Trophoblast cell (in vitro differentiated cells and primary cell): ENCODE measurements around the gene ZNF57.
"Not testable (repeated sequence)": the region's sequence is repeated elsewhere in the genome, so short reads cannot be mapped to it uniquely, and the experiment has no call there.

Experiments
- DNase-seq, 2 donors: peaks; one replicate each; pipeline ENCODE4 v3.0.0-alpha.2; 2016
- H2AFZ ChIP-seq: 2 replicates; pipeline ENCODE4 v1.6.1; 2013; ENCODE audit warnings: low read length, moderate library complexity, mild to moderate bottlenecking; ENCODE audit not compliant: insufficient read depth, poor library complexity
- H2AK5ac ChIP-seq: 2 replicates; pipeline ENCODE4 v1.6.1; 2013; ENCODE audit warnings: mild to moderate bottlenecking, low read length
- H2BK120ac ChIP-seq: 2 replicates; pipeline ENCODE4 v1.6.1; 2013; ENCODE audit warnings: low read length, mild to moderate bottlenecking, moderate library complexity; ENCODE audit not compliant: insufficient read depth, poor library complexity
- H2BK12ac ChIP-seq: 2 replicates; pipeline ENCODE4 v1.6.1; 2013; ENCODE audit warnings: mild to moderate bottlenecking, low read length, moderate library complexity
- H2BK5ac ChIP-seq: 2 replicates; pipeline ENCODE4 v1.6.1; 2013; ENCODE audit warnings: low read length, low read depth, moderate library complexity, mild to moderate bottlenecking; ENCODE audit not compliant: poor library complexity
- H3K14ac ChIP-seq: 2 replicates; pipeline ENCODE4 v1.6.1; 2013; ENCODE audit warnings: mild to moderate bottlenecking, low read length
- H3K18ac ChIP-seq: 2 replicates; pipeline ENCODE4 v1.6.1; 2013; ENCODE audit warnings: mild to moderate bottlenecking, low read length
- H3K23ac ChIP-seq: 2 replicates; pipeline ENCODE4 v1.6.1; 2013; ENCODE audit warnings: low read length
- H3K27ac ChIP-seq: 2 replicates; pipeline ENCODE4 v1.5.1; 2013; ENCODE audit warnings: low read depth, mild to moderate bottlenecking, inconsistent platforms, low read length, moderate library complexity
- H3K27me3 ChIP-seq: 2 replicates; pipeline ENCODE4 v1.6.1; 2013; ENCODE audit warnings: inconsistent platforms, mild to moderate bottlenecking, low read length, moderate library complexity; ENCODE audit not compliant: insufficient read depth
- H3K36me3 ChIP-seq, 2 experiments: 1 replicate in 1 of 2; 2 replicates in 1 of 2; pipeline ENCODE4 v1.6.1; 2013; ENCODE audit warnings: low read length in 2 of 2, mild to moderate bottlenecking in 2 of 2, moderate library complexity in 1 of 2; ENCODE audit not compliant: insufficient read depth in 2 of 2, control insufficient read depth in 1 of 2
- H3K4ac ChIP-seq: 2 replicates; pipeline ENCODE4 v1.6.1; 2013; ENCODE audit warnings: low read depth, mild to moderate bottlenecking, low read length, moderate library complexity
- H3K4me1 ChIP-seq, 2 experiments: 1 replicate in 1 of 2; 2 replicates in 1 of 2; pipeline ENCODE4 v1.6.1; 2013; ENCODE audit warnings: low read length in 2 of 2, mild to moderate bottlenecking in 2 of 2, moderate library complexity in 1 of 2; ENCODE audit not compliant: insufficient read depth in 2 of 2, control insufficient read depth in 1 of 2
- H3K4me2 ChIP-seq: 2 replicates; pipeline ENCODE4 v1.6.1; 2013; ENCODE audit warnings: inconsistent platforms, mild to moderate bottlenecking, low read length, moderate library complexity
- H3K4me3 ChIP-seq: 2 replicates; pipeline ENCODE4 v1.5.1; 2013; ENCODE audit warnings: mild to moderate bottlenecking, low read depth, low read length, inconsistent platforms
- H3K79me1 ChIP-seq: one replicate; pipeline ENCODE4 v1.6.1; 2013; ENCODE audit warnings: low read length
- H3K79me2 ChIP-seq: 2 replicates; pipeline ENCODE4 v1.6.1; 2013; ENCODE audit warnings: low read length, mild to moderate bottlenecking; ENCODE audit not compliant: control insufficient read depth, insufficient read depth, poor library complexity
- H3K9ac ChIP-seq: 2 replicates; pipeline ENCODE4 v1.6.1; 2013; ENCODE audit warnings: mild to moderate bottlenecking, low read length
- H3K9me3 ChIP-seq: 2 replicates; pipeline ENCODE4 v1.6.1; 2013; ENCODE audit warnings: low read depth, mild to moderate bottlenecking, control low read depth, inconsistent platforms, low read length; ENCODE audit not compliant: insufficient read depth
- H4K12ac ChIP-seq: 2 replicates; pipeline ENCODE4 v1.6.1; 2013; ENCODE audit warnings: low read depth, mild to moderate bottlenecking, low read length, moderate library complexity
- H4K8ac ChIP-seq: 2 replicates; pipeline ENCODE4 v1.6.1; 2013; ENCODE audit warnings: low read depth, mild to moderate bottlenecking, low read length, moderate library complexity
- H4K91ac ChIP-seq: one replicate; pipeline ENCODE4 v1.6.1; 2013; ENCODE audit warnings: low read depth, mild to moderate bottlenecking, low read length, moderate library complexity
- WGBS: extraction: QIAGEN DNeasy Blood & Tissue Kit; methylation state at CpG from one replicate; pipeline ENCODE4 v1.1.7; 2013; ENCODE audit warnings: missing lambda C conversion rate; ENCODE audit not compliant: insufficient read length, insufficient coverage; ENCODE audit errors: extremely low coverage; 5-methylcytosine and 5-hydroxymethylcytosine counted together

The ZNF57 gene

DNA sequence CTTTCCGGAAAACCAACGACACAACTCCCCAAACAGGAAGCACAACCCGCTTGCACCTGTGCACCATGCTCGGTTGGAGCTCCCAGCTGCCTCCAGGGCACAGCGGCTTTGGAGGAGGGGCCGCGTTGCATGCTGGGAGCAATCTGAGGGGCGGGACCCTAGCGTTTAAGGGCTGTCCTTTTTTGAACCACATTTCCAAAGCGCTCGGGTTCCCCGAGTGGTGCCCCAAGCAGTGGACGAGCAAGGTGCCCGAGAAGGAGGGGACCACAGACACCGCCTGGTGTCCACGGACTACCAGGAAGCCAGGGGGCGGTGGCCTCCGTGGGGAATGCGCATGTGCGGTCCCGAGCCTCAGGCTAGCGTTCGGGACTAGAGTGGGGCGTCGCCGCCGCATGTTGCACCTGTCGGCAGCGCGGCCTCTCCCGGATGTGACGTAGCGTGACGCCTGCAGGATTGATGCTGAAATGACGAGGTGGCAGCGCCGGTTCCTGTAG lies 11.9 kb upstream of the ZNF57 start:
- no peak overlapping the region for H2BK12ac ChIP-seq
- H3K9ac ChIP-seq, result no peak overlapping the region
- no peaks in the 10 kb centered on the region for H3K79me1 ChIP-seq
- H4K91ac ChIP-seq, result no peak overlapping the region
- no CpG with 5 or more reads among the region's 37 CpGs for WGBS
- H3K27ac ChIP-seq, result no peak overlapping the region
- H3K14ac ChIP-seq, result no peak overlapping the region
- H3K9me3 ChIP-seq, result peaks cover 3% of the 10 kb centered on the region
- peaks cover 0 to under 1% of the 10 kb centered on the region in 2 experiments for H3K4me1 ChIP-seq
- no peak overlapping the region for H4K12ac ChIP-seq
- no peak overlapping the region for H2BK5ac ChIP-seq
- DNase-seq, result peak; percentile 98 to 99
- no peak overlapping the region for H2AFZ ChIP-seq
- H3K36me3 ChIP-seq, result no peaks in the 10 kb centered on the region
- no peak overlapping the region for H3K4ac ChIP-seq
- no peak overlapping the region for H3K18ac ChIP-seq
- no peak overlapping the region for H3K4me2 ChIP-seq
- no peaks in the 10 kb centered on the region for H3K79me2 ChIP-seq
- H3K23ac ChIP-seq, result no peak overlapping the region
- H3K27me3 ChIP-seq, result no peaks in the 10 kb centered on the region
- H3K4me3 ChIP-seq, result no peak overlapping the region
- no peak overlapping the region for H4K8ac ChIP-seq
- H2AK5ac ChIP-seq, result no peak overlapping the region
- H2BK120ac ChIP-seq, result no peak overlapping the region

- H4K91ac ChIP-seq, H3K4me1 ChIP-seq, H3K4me3 ChIP-seq, H3K4me2 ChIP-seq, H3K23ac ChIP-seq, H2AK5ac ChIP-seq, H2BK120ac ChIP-seq, H3K27me3 ChIP-seq, H3K18ac ChIP-seq, H3K36me3 ChIP-seq, H4K8ac ChIP-seq, H2BK5ac ChIP-seq, H2AFZ ChIP-seq, H3K9me3 ChIP-seq, H4K12ac ChIP-seq, H3K79me2 ChIP-seq, H3K79me1 ChIP-seq, H3K4ac ChIP-seq, H3K27ac ChIP-seq, H2BK12ac ChIP-seq, H3K14ac ChIP-seq, H3K9ac ChIP-seq: not testable (repeated sequence)
- WGBS, result no CpG with 5 or more reads among the region's 8 CpGs
- DNase-seq, result peak; percentile 54 to 92
Observed at GRCh38 chr19:2890531-2890930, 10.2 kb upstream of the ZNF57 start.

DNA sequence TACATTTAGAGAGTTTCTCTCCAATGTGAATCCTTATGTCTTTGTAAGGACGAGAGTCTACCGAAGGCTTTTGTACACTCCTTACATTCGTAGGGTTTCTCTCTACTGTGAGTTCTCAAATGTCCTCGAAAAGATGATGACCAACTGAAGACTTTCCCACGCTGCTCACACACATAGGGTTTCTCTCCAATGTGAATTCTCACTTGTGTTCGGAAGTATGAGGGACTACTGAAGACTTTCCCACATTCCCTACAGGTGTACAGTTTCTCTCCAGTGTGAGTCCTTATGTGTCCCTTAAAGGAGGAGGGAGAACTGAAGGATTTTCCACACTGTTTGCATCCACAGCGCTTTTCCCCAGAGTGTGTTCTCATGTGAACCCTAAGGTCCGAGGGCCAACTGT lies 4.0 kb upstream of the ZNF57 start:
- H3K36me3 ChIP-seq, result no peaks in the 10 kb centered on the region
- no peak overlapping the region for H2AK5ac ChIP-seq
- H3K27me3 ChIP-seq, result no peaks in the 10 kb centered on the region
- peaks cover 0 to 6% of the 10 kb centered on the region in 2 experiments for H3K4me1 ChIP-seq
- no peak overlapping the region for H3K14ac ChIP-seq
- no peak overlapping the region for H3K4me2 ChIP-seq
- peaks cover 7% of the 10 kb centered on the region for H3K9me3 ChIP-seq
- H2BK5ac ChIP-seq, result no peak overlapping the region
- no peak overlapping the region for H3K9ac ChIP-seq
- no peak for DNase-seq
- no peak overlapping the region for H3K4me3 ChIP-seq
- H2BK120ac ChIP-seq, result no peak overlapping the region
- no peak overlapping the region for H3K23ac ChIP-seq
- H3K79me2 ChIP-seq, result peaks cover 5% of the 10 kb centered on the region
- peaks cover 5% of the 10 kb centered on the region for H3K79me1 ChIP-seq
- H3K18ac ChIP-seq, result no peak overlapping the region
- no peak overlapping the region for H4K91ac ChIP-seq
- H3K27ac ChIP-seq, result no peak overlapping the region
- H4K8ac ChIP-seq, result no peak overlapping the region
- no peak overlapping the region for H3K4ac ChIP-seq
- WGBS, result no CpG with 5 or more reads among the region's 8 CpGs
- H2AFZ ChIP-seq, result no peak overlapping the region
- H2BK12ac ChIP-seq, result no peak overlapping the region
- no peak overlapping the region for H4K12ac ChIP-seq

GRCh38 chr19:2902590-2903218 lies 2.0 kb downstream of the ZNF57 start:
- H3K27ac ChIP-seq, result no peak overlapping the region
- peaks cover 2% of the 10 kb centered on the region for H3K9me3 ChIP-seq
- H3K79me1 ChIP-seq, result peaks cover 5% of the 10 kb centered on the region
- H3K36me3 ChIP-seq, result no peaks in the 10 kb centered on the region
- no peak overlapping the region for H2BK5ac ChIP-seq
- no peak overlapping the region for H4K8ac ChIP-seq
- no CpG with 5 or more reads among the region's 13 CpGs for WGBS
- no peak overlapping the region for H3K18ac ChIP-seq
- peaks cover 5% of the 10 kb centered on the region for H3K79me2 ChIP-seq
- H4K12ac ChIP-seq, result no peak overlapping the region
- no peak overlapping the region for H3K4me2 ChIP-seq
- no peak overlapping the region for H3K4me3 ChIP-seq
- H2BK12ac ChIP-seq, result no peak overlapping the region
- no peak overlapping the region for H2BK120ac ChIP-seq
- no peak overlapping the region for H4K91ac ChIP-seq
- H3K23ac ChIP-seq, result no peak overlapping the region
- H3K4me1 ChIP-seq, result peaks cover 0 to 3% of the 10 kb centered on the region in 2 experiments
- H3K27me3 ChIP-seq, result no peaks in the 10 kb centered on the region
- no peak overlapping the region for H3K14ac ChIP-seq
- no peak overlapping the region for H2AK5ac ChIP-seq
- no peak overlapping the region for H3K9ac ChIP-seq
- H2AFZ ChIP-seq, result no peak overlapping the region
- H3K4ac ChIP-seq, result no peak overlapping the region
- DNase-seq, result no peak
